ENCODE results near the gene TMEM231.

The TMEM231 gene

DNA sequence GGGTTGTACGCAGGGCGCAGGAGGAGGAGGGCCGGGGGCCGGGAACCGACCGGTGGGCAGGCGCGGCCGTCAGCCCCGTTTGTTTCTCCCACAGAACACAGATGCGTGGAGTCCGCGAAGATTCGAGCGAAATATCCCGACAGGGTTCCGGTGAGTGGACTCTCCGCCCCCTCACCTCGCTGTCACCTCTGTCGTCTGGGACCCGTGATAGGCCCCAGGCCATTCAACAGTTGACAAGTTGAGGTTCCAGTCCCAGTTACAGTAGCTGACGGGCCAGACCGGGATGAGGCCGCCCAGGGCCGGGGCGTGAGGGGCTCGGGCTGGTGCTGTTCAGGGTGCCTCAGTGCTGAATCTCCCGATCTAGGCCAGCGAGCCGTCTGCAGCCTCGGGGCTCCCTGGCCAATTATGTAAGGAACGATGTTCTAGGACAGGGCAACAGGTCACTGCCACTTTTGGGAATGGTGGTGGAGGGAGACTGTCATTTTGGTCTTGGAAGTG, 10.8 kb upstream of the TMEM231 start:
- H3K4me3 ChIP-seq (ENCODE audit: low read length), result peak overlapping the region; percentile 83
- DNase-seq (ENCODE audit: low read depth), result peak; percentile 17
- TF ChIP-seq, protein P1, sequence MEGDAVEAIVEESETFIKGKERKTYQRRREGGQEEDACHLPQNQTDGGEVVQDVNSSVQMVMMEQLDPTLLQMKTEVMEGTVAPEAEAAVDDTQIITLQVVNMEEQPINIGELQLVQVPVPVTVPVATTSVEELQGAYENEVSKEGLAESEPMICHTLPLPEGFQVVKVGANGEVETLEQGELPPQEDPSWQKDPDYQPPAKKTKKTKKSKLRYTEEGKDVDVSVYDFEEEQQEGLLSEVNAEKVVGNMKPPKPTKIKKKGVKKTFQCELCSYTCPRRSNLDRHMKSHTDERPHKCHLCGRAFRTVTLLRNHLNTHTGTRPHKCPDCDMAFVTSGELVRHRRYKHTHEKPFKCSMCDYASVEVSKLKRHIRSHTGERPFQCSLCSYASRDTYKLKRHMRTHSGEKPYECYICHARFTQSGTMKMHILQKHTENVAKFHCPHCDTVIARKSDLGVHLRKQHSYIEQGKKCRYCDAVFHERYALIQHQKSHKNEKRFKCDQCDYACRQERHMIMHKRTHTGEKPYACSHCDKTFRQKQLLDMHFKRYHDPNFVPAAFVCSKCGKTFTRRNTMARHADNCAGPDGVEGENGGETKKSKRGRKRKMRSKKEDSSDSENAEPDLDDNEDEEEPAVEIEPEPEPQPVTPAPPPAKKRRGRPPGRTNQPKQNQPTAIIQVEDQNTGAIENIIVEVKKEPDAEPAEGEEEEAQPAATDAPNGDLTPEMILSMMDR (IDR thresholded peaks at IDR 0.05; ENCODE audit: insufficient read depth, low read depth, low read length, missing control alignments), result no peak

- DNase-seq (ENCODE audit: low read depth), result peak; percentile 83
- TF ChIP-seq, protein P1 (IDR thresholded peaks at IDR 0.05; ENCODE audit: insufficient read depth, low read depth, low read length, missing control alignments), result no peak
Measured at GRCh38 chr16:75566040-75566757, 10.1 kb upstream of the TMEM231 start, which contains the start of gene GABARAPL2. TSS of gene GABARAPL2 (plus strand) at chr16:75566379. CDS start at chr16:75566487, 108 bp downstream.

GRCh38 chr16:75565640-75566039, 9.6 kb upstream of the TMEM231 start:
- H3K4me3 ChIP-seq (ENCODE audit: low read length), result peak overlapping the region; percentile 83
- TF ChIP-seq, protein P1 (IDR thresholded peaks at IDR 0.05; ENCODE audit: insufficient read depth, low read depth, low read length, missing control alignments), result no peak

More at GRCh38 chr16:75566040-75566757, 10.1 kb upstream of the TMEM231 start, which contains the start of gene GABARAPL2:
- peak within 1 kb of the TSS; percentile 83 for H3K4me3 ChIP-seq (ENCODE audit: low read length)

GRCh38 chr16:75559564-75560372, 3.7 kb upstream of the TMEM231 start:
- TF ChIP-seq, protein P1 (IDR thresholded peaks at IDR 0.05; ENCODE audit: insufficient read depth, low read depth, low read length, missing control alignments), result no peak
- no peak overlapping the region for H3K4me3 ChIP-seq (ENCODE audit: low read length)
- DNase-seq (ENCODE audit: low read depth), result peak; percentile 45

More at GRCh38 chr16:75565640-75566039, 9.6 kb upstream of the TMEM231 start:
- DNase-seq (ENCODE audit: low read depth), result no peak

DNA sequence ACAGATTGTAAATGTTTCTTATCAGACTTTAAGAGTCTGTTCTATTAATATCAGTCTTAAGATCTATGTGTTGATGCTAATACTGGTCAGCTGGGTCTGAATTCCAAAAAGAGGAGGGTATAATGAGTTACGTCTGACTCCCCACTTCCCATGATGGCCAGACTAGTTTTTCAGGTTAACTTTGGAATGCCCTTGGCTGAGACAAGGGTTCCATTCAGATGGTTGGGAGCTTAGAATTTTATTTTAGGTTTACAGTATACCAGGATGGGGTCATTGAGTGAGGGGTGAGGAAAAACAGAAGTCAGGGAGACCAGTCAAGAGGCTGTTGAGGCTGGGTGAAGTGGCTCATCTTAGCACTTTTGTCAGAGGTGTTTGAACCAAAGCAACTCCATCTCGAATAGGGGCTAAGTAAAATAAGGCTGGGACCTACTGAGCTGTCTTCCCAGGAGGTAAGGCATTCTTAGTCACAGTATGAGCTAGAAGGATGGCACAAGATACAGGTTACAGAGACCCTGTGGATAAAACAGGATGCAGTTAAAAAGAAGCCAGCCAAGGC, 2.9 kb upstream of the TMEM231 start:
- TF ChIP-seq, protein P1 (IDR thresholded peaks at IDR 0.05; ENCODE audit: insufficient read depth, low read depth, low read length, missing control alignments), result no peak
- no peak overlapping the region for H3K4me3 ChIP-seq (ENCODE audit: low read length)
- peak; percentile 27 for DNase-seq (ENCODE audit: low read depth)

DNA sequence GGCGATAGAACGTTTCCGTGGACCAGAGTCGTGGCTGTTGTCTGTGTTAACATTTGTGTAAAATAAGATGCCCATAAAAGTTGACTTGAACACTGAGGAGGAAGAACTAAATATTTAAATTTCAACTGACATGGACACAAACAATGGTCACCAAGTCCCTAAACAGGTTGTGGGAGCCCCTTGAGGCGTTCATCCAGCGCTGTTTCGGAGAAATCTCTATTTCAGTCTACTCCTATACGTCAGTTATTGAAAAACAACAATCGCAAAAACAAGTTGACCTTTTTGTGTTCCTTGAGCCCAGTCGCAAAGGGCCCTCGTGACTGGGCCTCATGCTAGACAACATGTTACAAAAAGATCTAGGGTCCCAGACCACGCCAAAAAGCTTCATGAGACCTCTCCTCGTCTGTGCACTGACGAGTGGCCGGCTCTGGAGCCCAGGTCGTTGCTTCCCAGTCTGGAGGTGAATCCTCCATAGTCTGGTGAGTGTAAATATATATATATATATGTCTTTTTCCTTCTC, 439 bp upstream of the TMEM231 start:
- no peak for DNase-seq (ENCODE audit: low read depth)
- peak overlapping the region; percentile 74 for H3K4me3 ChIP-seq (ENCODE audit: low read length)
- TF ChIP-seq, protein P1 (IDR thresholded peaks at IDR 0.05; ENCODE audit: insufficient read depth, low read depth, low read length, missing control alignments), result no peak
